Measurements from ENCODE around the gene PLXNB2. TPM values are rescaled to one million over a fixed set of nuclear protein-coding genes. Genes with fewer than 3 reads are reported as not detected.

PLXNB2 gene
- polyA plus RNA-seq, 3 donors = 38.2 to 368 (median 70.5) TPM

- Histone ChIP-seq H3K79me2 (ENCODE audit: insufficient read depth, low read length) (no peaks in the 10 kb centered on the region), H3K36me3 (replicated peaks in 1 of 2; ENCODE audit: control insufficient read depth in 1 of 2, insufficient read depth in 2 of 2, low read length in 2 of 2) (no peaks in the 10 kb centered on the region), H3K27me3 (ENCODE audit: control insufficient read depth in 2 of 2, insufficient read depth in 2 of 2, low read length in 2 of 2) (peaks cover 0 to 7% of the 10 kb centered on the region in 2 donors), H3K9ac (ENCODE audit: insufficient read depth, low read length, poor library complexity, severe bottlenecking) (no peak overlapping the region), H2AFZ (ENCODE audit: insufficient read depth, low read depth, low read length, poor library complexity, severe bottlenecking) (no peak overlapping the region), H3K9me3 (replicated peaks in 1 of 2; ENCODE audit: control insufficient read depth in 1 of 2, insufficient read depth in 1 of 2, low read length in 2 of 2) (no peaks in the 10 kb centered on the region), H3K27ac (ENCODE audit: low read depth in 1 of 2, low read length in 2 of 2) (no peak overlapping the region), H3K4me3 (replicated peaks in 1 of 3; ENCODE audit: low read depth in 2 of 3, low read length in 3 of 3) (no peak overlapping the region), H4K20me1 (ENCODE audit: insufficient read depth, low read length) (peaks cover 5% of the 10 kb centered on the region), H3K4me1 (ENCODE audit: control insufficient read depth in 1 of 2, insufficient read depth in 2 of 2, low read length in 2 of 2) (peaks cover 11 to 17% of the 10 kb centered on the region in 2 donors), H3K4me2 (replicated peaks; ENCODE audit: extremely low read depth, low read length, poor library complexity, severe bottlenecking) (no peak overlapping the region)
- H3K36me3 Mint-ChIP-seq = peaks cover 0 to 3% of the 10 kb centered on the region in 2 donors
- intact Hi-C loops (cut with micrococcal nuclease) = loop anchor here (5.0 kb wide), 2 partner anchors 37 to 52 kb away; no protein-coding TSS in a partner anchor
- peaks cover 0 to 4% (median 0%) of the 10 kb centered on the region in 7 donors for H3K9me3 Mint-ChIP-seq
- peak overlapping the region in 1 of 7 donors; percentile 18 for H3K27ac Mint-ChIP-seq
- H3K4me3 Mint-ChIP-seq = no peak overlapping the region
- 80% methylated on average over 5 of the region's 6 CpGs for WGBS (ENCODE audit: insufficient coverage)
- TF ChIP-seq CTCF (IDR thresholded peaks at IDR 0.05) = no peak
- peaks cover 20% of the 10 kb centered on the region for H3K4me1 Mint-ChIP-seq
- peak in 1 of 3 donors; percentile 50 for DNase-seq
- peaks cover 18 to 21% (median 19%) of the 10 kb centered on the region in 3 donors for H3K27me3 Mint-ChIP-seq (ENCODE audit: low read depth in 3 of 3)
Observed at GRCh38 chr22:50329236-50329635, 21.8 kb upstream of the PLXNB2 start.

GRCh38 chr22:50327711-50328019, 20.2 kb upstream of the PLXNB2 start:
- WGBS (ENCODE audit: insufficient coverage) = 54% methylated on average over 16 of the region's 22 CpGs

More at GRCh38 chr22:50327711-50328019, 20.2 kb upstream of the PLXNB2 start:
- no peaks in the 10 kb centered on the region for H3K9me3 ChIP-seq (replicated peaks in 1 of 2; ENCODE audit: control insufficient read depth in 1 of 2, insufficient read depth in 1 of 2, low read length in 2 of 2)
- peaks cover 18 to 24% (median 19%) of the 10 kb centered on the region in 3 donors for H3K27me3 Mint-ChIP-seq (ENCODE audit: low read depth in 3 of 3)
- peaks cover 20% of the 10 kb centered on the region for H3K4me1 Mint-ChIP-seq
- H4K20me1 ChIP-seq (ENCODE audit: insufficient read depth, low read length) = peaks cover 5% of the 10 kb centered on the region
- peak overlapping the region; percentile 56 to 80 for H3K27ac ChIP-seq (ENCODE audit: low read depth in 1 of 2, low read length in 2 of 2)
- H3K9me3 Mint-ChIP-seq = peaks cover 0 to 4% (median 0%) of the 10 kb centered on the region in 7 donors
- H3K36me3 Mint-ChIP-seq = peaks cover 0 to 3% of the 10 kb centered on the region in 2 donors
- no peak for DNase-seq
- peaks cover 0 to 7% of the 10 kb centered on the region in 2 donors for H3K27me3 ChIP-seq (ENCODE audit: control insufficient read depth in 2 of 2, insufficient read depth in 2 of 2, low read length in 2 of 2)
- peaks cover 11 to 17% of the 10 kb centered on the region in 2 donors for H3K4me1 ChIP-seq (ENCODE audit: control insufficient read depth in 1 of 2, insufficient read depth in 2 of 2, low read length in 2 of 2)
- H3K4me3 ChIP-seq (replicated peaks in 1 of 3; ENCODE audit: low read depth in 2 of 3, low read length in 3 of 3) = peak overlapping the region; percentile 63 to 79 (median 66)
- peak overlapping the region; percentile 82 to 90 for H3K4me3 Mint-ChIP-seq
- H3K4me2 ChIP-seq (replicated peaks; ENCODE audit: extremely low read depth, low read length, poor library complexity, severe bottlenecking) = peak overlapping the region; percentile 91
- H3K9ac ChIP-seq (ENCODE audit: insufficient read depth, low read length, poor library complexity, severe bottlenecking) = peak overlapping the region; percentile 85
- H3K36me3 ChIP-seq (replicated peaks in 1 of 2; ENCODE audit: control insufficient read depth in 1 of 2, insufficient read depth in 2 of 2, low read length in 2 of 2) = no peaks in the 10 kb centered on the region
- peak overlapping the region; percentile 87 for H2AFZ ChIP-seq (ENCODE audit: insufficient read depth, low read depth, low read length, poor library complexity, severe bottlenecking)
- peak overlapping the region in 6 of 7 donors; percentile 77 to 85 (median 80) for H3K27ac Mint-ChIP-seq
- H3K79me2 ChIP-seq (ENCODE audit: insufficient read depth, low read length) = no peaks in the 10 kb centered on the region
- TF ChIP-seq CTCF (IDR thresholded peaks at IDR 0.05) = no peak
- intact Hi-C loops (cut with micrococcal nuclease) = loop anchor here (1.0 to 5.0 kb wide), 5 partner anchors 19 to 51 kb away; no protein-coding TSS in a partner anchor
